Middle frontal gyrus (tissue), 1 donor: Measurements from ENCODE around the gene CREB5.
"Not testable (repeated sequence)": the region's sequence is repeated elsewhere in the genome, so short reads cannot be mapped to it uniquely, and the experiment has no call there.

Experiments
- DNase-seq: peaks from one replicate; pipeline ENCODE4 v3.0.0-alpha.2; 2015; ENCODE audit warnings: low spot score; ENCODE audit errors: extremely low spot score

The CREB5 gene

DNA sequence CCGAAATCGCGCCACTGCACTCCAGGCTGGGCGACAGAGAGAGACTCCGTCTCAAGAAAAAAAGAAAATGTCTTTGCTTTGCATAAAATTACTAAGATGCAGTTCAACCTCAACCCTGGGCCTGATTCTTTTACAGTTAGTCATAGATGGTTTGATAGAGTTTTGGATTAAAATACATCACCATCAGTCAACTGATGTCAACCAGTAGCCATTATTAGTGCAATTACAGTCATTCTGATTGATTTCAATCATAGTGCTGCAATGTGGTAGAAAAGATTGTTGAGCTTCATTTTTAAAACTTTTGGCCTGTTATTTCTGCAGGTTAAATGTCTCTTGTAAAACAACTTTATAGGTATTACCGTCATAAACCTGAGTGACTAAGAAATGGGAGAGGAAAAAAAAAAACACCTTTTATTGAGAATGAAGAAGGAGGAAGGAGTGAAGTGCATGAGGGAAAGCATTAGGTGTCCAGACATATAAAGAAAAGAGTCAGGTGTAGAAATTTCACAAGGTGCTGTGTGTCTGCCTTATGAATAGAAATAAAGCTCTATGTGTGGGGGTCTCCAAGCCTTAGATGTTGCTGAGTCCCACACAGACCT lies 395.2 kb downstream of the CREB5 start:
- no peak for DNase-seq

DNA sequence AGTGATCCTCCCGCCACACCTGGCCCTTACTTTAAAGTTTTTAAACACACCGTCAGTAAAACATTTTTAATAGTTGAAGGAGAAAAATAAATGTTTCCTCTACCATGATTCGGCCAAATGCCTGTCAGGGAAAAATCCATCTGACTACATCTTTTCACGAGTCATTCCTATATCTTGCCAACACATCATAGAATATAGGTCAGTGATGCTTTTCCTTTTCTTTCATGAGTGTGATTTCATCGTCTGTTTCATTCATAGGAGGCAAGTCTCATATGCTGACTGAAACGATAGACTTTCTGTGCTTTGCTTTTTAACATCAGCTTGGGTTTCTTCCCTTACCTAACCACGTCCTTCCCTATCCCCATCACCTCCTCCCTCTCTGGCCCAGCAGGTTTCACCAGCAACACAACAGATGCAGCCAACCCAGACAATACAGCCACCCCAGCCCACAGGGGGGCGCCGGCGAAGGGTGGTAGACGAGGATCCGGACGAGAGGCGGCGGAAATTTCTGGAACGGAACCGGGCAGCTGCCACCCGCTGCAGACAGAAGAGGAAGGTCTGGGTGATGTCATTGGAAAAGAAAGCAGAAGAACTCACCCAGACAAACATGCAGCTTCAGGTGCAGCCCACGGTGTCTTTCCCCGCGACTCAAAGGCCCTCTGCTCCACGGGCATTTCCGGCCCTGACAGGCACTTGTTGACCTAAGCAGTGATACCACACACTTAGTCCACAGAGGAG lies 396.6 kb downstream of the CREB5 start:
- DNase-seq = no peak

DNA sequence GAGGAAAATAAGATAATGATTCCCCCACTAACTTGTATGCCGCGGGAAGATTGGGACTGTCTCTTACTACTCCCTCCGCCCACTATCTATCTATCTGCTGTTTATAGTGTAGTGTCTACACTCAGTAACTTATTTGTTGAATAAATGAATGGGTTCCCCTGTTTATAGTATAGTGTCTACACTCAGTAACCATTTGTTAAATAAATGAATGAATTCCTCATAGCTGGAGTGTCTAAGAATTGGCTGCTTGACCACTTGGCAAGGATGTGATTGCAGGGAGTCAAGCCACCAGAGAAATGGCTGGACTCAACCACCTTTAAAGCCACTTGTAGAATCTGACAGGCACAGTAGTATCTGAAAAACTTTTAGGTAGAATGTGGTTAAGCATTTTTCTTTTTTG lies 398.7 kb downstream of the CREB5 start:
- DNase-seq = no peak

DNA sequence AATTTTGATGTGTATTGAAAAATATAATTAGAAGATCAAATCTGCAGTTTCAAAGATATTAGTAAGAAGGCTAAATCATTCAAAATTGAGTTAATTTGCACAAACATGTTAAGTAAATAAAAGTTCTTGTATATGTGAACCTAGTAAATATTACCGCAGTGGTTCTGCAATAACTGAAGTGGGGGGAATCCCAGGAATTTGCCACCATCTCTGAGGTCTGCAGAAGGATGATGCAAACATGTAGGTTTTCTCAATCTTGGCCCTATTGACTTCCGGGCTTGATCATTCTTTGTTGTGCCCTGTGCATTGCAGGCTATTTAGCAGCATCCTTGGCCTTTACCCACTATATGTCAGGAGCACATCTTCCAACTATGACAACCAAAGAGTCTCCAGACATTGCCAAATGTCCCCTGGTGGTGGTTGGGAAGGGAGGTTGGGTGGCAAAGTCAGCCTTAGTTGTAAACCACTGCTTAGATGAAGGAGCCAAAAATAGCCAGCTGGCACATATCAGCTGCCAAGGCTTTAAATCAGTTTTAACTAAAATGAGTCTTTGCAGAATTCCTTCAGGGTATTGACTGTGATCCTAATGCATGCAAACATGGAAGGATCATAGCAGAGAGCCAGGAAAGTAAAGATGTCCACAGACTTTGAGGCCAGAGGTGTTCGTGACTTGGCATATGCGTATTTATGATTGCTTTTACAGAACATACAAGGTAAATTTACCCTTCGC lies 399.5 kb downstream of the CREB5 start:
- DNase-seq = no peak

DNA sequence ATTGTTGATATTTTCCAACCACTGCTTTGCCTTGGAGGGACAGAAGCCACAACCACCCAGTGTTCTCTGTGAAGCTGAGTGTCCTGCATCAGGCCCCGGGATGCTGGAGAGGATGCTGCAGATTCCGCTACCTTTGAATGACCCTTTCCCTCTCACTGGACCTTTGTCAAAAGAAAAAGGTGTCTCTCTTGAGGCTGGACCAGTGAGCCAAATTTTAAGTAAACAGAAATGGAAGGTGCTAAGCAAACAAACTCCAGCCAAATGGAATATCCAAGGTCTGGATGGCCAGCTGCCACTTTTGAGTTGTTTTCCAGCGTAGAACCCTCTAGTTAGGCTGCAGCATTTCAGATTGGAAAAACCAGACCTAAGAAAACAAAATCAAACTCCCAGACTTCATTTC lies 400.3 kb downstream of the CREB5 start:
- no peak for DNase-seq

DNA sequence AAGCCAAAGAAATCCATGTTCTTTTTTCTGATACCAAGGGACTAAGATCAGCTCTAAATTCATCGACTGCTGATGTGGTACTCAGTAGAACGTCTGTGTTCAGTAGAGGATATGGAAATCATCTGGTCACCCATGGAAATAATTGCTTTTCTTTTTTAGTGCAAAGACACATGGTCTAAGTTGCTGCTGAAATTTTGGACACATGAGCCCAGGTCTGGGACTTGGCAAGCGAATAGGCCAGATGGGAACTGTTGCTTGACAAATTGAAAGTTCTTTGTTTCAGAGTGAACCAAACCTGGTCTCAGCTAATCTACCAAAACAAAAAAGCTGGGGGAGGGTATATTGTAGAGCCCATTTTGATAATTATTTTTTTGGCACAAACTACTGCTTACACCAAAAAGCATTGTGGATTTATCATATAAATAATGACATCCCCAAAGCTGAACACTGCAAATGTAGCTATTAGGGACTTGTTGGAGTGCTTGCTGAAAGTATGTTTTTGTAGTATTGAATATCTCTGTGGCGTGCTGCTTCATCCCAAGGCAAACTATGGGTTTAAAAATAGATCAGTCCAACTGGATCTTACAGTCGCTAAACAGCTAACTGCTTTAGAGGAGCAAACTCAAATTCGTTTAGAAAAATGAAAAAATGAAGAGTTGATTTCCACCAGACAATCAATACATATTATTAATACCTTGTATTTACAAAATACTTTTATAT lies 401.1 kb downstream of the CREB5 start:
- DNase-seq = no peak

DNA sequence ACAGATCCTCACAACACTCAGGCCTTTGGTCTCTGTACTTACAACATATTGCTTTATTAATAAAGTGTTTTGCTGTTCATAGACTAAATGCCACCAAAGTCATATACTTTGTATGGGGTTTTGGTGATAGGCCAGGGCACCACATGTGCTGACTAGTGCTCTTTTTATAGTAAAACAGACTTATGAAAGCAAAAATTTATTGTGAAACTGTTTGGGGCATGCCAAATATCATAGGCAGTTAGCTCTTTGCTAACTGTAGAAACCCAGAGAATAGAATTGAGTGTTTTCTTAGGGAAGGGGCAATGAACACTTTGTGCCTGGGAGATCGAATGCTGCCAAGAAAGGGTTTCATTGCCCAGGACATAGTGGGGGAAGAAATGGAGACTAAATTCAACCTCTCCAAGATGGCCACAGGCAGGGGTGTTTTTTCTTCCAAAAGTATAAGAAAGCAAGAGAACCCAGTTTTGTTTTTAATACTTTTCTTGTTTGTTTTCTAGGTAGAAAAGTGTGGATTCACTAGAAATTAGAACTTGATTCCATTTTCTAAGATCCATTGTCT lies 403.1 kb downstream of the CREB5 start:
- DNase-seq = no peak

DNA sequence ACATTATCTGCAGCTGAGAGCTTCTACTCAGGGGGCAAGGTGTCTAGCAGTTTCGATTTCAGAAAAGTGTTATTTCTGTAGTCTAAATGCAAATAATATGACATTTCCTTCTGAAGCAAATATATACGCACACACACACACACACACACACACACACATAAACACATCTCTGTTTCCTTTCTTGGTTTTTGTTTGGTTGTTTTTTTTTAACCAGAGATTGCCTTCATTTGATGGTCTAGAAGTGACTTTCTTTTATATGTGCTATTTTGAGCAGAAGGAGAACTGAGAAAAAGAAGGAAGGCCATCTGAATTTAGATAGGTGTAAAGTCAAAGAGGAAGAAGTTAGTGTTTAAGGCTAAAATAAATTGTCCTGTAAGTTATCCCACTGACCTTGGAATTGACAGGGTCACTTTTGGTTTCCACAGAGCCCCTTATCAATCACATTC lies 403.6 kb downstream of the CREB5 start:
- DNase-seq = no peak

DNA sequence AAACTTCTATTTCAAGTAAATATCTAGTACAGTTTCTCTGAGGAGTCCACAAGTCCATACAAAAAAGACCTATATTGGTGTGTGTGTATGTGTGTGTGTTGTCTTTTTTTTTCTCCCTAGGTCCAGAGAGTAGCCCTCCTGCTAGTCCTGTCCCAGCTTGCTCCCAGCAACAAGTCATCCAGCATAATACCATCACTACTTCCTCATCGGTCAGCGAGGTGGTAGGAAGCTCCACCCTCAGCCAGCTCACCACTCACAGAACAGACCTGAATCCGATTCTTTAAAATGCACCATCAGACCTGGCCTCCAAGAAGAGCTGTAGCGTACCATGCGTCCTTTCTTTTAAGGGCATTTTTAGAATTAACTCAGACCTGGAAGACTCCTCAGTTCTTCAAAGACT lies 406.7 kb downstream of the CREB5 start:
- DNase-seq = no peak

DNA sequence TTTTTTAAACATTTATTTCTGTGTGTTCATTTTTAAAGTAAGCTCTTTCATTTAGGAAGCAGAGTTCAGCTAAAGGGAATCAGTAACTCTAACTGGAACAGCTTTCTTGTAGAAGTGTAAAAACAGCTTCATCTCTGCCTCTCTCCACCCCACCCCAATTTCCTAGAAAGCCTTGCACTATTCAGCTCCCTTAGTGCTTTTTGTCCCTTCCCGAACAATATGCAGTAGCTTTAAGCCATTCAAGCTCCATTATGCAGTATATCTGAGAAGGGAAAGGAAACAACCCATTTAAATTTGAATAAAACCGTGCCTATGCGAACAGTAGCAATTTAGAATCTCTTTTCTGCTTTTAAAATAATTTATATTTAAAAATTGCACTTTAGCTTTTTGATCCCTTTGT lies 411.3 kb downstream of the CREB5 start:
- no peak for DNase-seq

DNA sequence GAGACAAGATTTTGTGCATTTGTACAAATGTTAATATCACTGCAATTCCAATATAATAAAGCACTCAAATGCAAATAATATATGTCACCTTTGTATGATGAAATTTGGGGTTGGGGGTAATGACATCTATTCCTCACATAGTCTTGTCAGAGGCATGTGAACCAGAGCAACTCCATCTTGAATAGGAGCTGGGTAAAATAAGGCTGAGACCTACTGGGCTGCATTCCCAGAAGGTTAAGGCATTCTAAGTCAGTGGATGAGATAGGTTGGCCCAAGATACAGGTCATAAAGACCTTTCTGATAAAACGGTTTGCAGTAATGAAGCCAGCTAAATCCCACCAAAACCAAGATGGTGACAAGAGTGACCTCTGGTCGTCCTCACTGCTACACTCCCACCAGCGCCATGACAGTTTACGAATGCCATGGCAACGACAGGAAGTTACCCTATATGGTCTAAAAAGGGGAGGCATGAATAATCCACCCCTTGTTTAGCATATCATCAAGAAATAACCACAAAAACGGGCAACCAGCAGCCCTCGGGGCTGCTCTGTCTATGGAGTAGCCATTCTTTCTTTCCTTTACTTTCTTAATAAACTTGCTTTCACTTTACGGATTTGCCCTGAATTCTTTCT lies 413.6 kb downstream of the CREB5 start:
- DNase-seq = not testable (repeated sequence)

DNA sequence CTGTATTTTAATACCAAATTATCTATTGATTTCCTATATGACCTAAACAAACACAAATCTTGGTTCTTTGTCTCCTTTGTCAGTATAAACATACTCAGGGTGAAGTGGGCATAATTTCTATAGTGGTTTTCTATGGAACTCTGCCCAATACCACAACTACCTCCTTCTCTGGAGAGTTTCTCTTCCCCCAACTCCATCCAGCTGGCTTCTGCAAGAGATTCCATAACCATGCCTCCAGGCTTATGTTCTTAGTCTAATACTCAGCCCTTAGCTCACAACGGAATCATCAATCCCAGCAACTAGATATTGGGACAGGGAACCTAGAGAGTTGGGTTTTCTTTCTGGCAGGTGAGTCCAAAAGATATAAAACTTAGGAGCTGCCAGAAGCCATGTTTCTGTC lies 418.5 kb downstream of the CREB5 start:
- DNase-seq = no peak

DNA sequence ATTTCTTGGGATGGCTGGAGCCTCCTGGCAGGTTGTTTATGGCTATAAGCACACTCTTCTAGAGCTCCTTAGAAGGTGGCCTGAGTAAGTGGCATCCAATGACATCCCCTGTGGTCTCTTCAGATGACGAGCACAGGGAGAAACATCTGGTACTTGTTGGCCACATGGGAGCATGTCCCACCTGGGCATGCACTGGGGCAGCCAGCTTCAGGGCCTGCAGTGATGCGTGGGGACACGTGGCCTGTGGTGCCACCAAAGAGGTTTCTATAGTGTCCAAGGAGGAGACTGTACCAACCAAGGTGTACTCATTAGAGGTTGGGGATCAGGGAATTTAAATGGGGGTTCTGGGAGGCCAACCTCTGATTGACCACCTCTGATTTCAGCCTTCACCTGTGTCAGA lies 420.4 kb downstream of the CREB5 start:
- no peak for DNase-seq

DNA sequence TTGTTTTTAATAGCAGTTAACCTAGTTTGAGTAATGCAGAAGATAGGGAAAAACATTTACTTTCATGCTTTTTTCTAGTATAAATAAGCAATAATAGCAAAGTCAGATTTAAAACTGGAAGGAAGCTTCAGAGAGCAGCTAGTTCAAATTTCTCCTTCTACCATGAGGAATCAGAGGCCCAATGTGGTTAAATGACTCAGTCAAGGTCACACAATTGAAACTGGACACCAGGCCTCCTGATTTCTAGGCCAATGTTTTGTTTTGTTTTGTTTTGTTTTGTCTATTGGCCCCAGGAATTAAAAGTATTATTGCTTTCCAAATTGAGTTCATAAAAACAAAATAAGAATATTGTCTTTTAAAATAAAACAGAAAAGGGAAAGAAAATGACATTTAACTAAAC lies 423.5 kb downstream of the CREB5 start:
- no peak for DNase-seq

DNA sequence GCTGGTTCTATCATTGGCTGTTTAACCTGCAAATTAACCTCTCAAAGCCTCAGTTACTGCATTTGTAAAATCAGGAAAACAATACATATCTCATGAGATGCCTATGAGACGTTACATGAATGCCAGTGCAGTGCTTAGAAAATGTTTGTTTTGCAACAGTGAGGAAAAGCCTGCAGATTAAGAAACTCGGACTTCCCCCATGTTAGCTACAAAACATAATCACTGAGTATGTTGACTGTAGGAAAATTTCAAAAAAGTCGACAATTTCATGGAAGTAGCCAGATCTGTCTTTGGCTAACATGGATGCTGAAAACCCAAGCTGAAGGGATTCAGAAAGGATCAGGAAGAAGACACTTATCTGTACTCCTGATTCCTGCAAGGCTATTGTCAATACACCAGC lies 424.4 kb downstream of the CREB5 start:
- DNase-seq = no peak

DNA sequence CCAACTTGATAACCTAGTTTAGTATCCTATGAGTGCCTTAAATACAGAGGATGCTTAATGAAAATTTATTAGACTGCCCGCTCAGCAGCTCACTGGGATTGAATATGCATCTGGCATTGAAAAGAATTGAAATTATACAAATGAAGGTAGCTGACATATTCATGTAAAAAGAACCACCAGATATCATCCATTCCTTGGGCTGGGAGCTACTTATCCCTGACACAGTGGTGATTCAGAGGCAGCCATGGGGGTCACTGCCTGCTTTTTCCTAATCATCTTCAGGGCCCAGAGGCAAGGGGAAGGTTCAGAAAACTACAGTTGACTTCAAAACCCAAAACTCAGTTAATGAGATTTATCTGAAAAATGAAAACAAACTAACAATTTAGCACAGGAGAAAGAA lies 424.9 kb downstream of the CREB5 start:
- DNase-seq = no peak

DNA sequence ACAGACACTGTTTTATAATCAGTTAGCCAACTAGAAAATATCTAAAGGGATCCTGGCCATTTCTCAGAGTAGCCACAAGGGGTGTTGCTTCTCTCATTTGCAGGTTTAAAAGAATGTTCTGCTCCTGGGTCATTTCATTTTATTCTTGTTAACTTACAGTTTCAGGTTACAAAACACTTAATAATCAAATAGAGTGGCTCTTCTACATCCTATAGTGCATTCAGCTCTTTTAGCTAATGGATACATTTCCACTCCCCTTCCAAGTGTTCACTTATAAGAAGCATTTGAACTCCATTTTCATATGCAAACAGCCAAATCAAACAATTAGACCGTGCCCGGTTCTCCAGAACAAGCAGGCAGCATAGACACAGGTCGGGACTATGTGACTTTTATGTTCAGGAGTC lies 428.3 kb downstream of the CREB5 start:
- DNase-seq = no peak

DNA sequence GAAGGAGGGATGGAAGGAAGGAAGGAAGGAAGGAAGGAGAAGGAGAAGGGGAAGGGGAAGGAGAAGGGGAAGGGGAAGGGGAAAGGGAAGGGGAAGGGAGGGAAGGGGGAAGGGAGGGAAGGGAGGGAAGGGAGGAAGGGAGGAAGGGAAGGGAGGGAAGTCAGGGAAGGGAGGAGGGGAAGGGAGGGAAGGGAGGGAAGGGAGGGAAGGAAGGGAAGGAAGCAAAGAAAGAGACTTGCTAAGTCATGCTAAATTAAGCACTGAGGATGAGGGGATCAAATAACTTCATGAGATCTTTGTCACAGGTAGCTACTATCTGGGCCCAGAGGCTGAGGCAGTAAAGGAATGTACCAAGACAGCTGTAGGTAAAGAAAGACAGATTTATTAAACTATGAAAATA lies 429.4 kb downstream of the CREB5 start:
- no peak for DNase-seq

DNA sequence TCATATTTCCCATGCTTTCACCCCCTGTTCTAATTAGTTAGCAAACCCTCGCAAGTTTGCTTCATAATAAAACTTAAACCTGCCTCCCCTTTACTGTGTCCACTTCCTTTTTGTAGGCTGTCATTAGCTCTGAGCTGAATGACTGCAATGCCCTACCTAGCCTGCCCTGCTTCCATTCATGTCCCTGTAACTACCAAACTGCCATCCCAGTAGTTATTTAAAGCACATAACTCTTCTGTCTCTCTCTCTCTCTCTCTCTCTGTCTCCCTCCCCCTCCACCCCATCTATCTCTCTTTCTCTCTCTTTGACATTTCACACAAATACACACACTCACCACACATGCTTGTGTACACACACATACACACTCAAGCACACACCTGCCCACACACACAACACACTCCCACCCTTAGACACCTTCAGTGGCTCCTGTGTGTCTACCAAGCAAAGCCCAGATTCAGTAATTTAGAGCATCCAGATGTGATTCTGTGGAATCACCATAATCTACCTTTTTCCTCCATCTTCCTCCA lies 430.5 kb downstream of the CREB5 start:
- no peak for DNase-seq

DNA sequence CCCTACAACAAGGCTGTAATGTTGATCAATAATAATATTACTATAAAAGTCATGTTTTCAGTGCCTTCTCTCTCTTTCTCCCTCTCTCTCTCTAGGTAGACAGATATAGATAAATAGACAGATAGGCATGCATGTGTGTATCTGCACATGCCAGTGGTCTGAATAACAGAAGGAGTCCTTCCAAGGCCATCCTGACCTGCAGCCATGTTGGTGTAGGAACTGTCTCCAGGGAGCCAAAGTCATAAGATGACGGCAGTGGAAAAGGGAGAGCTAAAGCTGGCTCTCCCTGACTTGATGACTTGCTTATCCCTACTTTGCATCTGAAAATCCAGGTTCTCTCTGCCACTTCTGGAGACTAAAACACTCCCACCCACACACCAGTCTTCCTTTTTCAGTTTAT lies 432.8 kb downstream of the CREB5 start:
- no peak for DNase-seq

DNA sequence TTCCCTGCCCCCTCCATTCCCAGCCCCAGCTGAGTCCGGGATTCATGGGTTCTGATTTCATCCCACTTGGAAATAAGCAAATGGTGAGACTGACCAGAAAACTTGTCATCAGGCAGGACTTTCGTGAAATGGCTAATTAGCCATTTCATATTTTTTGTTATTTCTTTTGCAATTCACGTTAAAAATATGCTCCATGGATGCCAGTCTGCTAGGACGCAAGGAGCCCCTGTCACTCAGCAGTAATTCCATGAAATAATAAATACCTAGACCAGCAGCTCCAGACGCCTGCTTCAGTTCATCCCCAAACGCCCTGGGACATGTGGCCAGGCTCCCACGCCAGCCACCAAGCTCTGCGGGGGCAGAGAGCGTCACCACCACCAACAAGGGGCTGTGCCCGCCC lies 434.9 kb downstream of the CREB5 start:
- DNase-seq = no peak
